GM12878 (cell line): ENCODE results near the gene NPVF. TPM values are rescaled to one million over a fixed set of nuclear protein-coding genes. Genes with fewer than 3 reads are reported as not detected.

Source experiments
- ATAC-seq: fragments of 200-7000 bp; cut with Tn5 transposase; 3 replicates; pipeline ENCODE4 v1.9.1; 2020; ENCODE audit warnings: mild to moderate bottlenecking, moderate library complexity
- BruUV-seq: library from RNA; stranded (reverse); fragments of 400-500 nt; replicated peaks from 2 replicates; lab custom pipeline; 2021; lab: Mats Ljungman, UMichigan
- CTCF ChIA-PET: fragments of 300-600 bp; sonication (Branson Sonifier 250); formaldehyde crosslinking; extraction: SDS; loops from one replicate; lab custom pipeline; 2021; ENCODE audit warnings: inconsistent platforms; lab: Yijun Ruan, JAX
- POLR2A ChIA-PET: fragments of 350-600 bp; formaldehyde crosslinking; extraction: SDS; loops from one replicate; lab custom pipeline; 2021; ENCODE audit warnings: inconsistent platforms; lab: Charles Lee
- RAD21 ChIA-PET: fragments of 300-600 bp; sonication (Branson Sonifier 250); formaldehyde crosslinking; loops from one replicate; lab custom pipeline; 2023; ENCODE audit warnings: antibody characterized with exemption; ENCODE audit not compliant: unreplicated experiment; lab: Charles Lee
- SMC1A ChIA-PET: fragments of 300-600 bp; sonication (Branson Sonifier 250); formaldehyde crosslinking; loops from one replicate; lab custom pipeline; 2023; ENCODE audit not compliant: unreplicated experiment, uncharacterized antibody; lab: Charles Lee
- DNase-seq: peaks from one replicate; pipeline ENCODE4 v3.0.0-alpha.2; 2011; ENCODE audit warnings: low read depth, low spot score
- FAIRE-seq: peaks from 3 replicates; lab custom pipeline; 2011; peaks lifted over from hg19 to GRCh38; lab: Jason Lieb, UNC
- H2AFZ ChIP-seq: 2 replicates; pipeline ENCODE4 v1.6.0; 2011; ENCODE audit warnings: low read depth, low read length, control low read depth; ENCODE audit not compliant: control insufficient read depth
- H3K27ac ChIP-seq: 2 replicates; pipeline ENCODE4 v1.5.1; 2011; ENCODE audit warnings: control low read depth; ENCODE audit not compliant: control insufficient read depth, insufficient read depth
- H3K27me3 ChIP-seq, 2 experiments: replicated peaks in 1 of 2; 2 replicates each; pipeline versions ENCODE4 v1.6.0 to v1.6.1; 2011; ENCODE audit warnings: low read length in 1 of 2; ENCODE audit not compliant: control insufficient read depth in 2 of 2, insufficient read depth in 2 of 2
- H3K36me3 ChIP-seq, 2 experiments: 2 replicates each; pipeline ENCODE4 v1.5.1; 2011; ENCODE audit warnings: low read length in 1 of 2; ENCODE audit not compliant: control insufficient read depth in 2 of 2, insufficient read depth in 2 of 2
- H3K4me1 ChIP-seq: 2 replicates; pipeline ENCODE4 v1.6.1; 2011; ENCODE audit warnings: mild to moderate bottlenecking, low read length, moderate library complexity, mixed read lengths; ENCODE audit not compliant: control insufficient read depth, insufficient read depth
- H3K4me2 ChIP-seq: 2 replicates; pipeline ENCODE4 v1.6.0; 2011; ENCODE audit warnings: control low read depth; ENCODE audit not compliant: control insufficient read depth, insufficient read depth
- H3K4me3 ChIP-seq: fragments of 200-600 bp; sonication (generic); 2 replicates; pipeline ENCODE4 v1.5.1; 2016
- H3K79me2 ChIP-seq: 2 replicates; pipeline ENCODE4 v1.6.0; 2011; ENCODE audit warnings: low read length; ENCODE audit not compliant: control insufficient read depth, insufficient read depth
- H3K9ac ChIP-seq: 2 replicates; pipeline ENCODE4 v1.8.0; 2011; ENCODE audit warnings: low read length, control low read depth, mixed read lengths; ENCODE audit not compliant: control insufficient read depth, insufficient read depth
- H3K9me3 ChIP-seq: replicated peaks from 3 replicates; pipeline ENCODE4 v1.5.1; 2011; ENCODE audit warnings: mild to moderate bottlenecking, low read length; ENCODE audit not compliant: control insufficient read depth, insufficient read depth
- H4K20me1 ChIP-seq: 2 replicates; pipeline ENCODE4 v1.6.0; 2011; ENCODE audit not compliant: control insufficient read depth, insufficient read depth
- ESRRA ChIP-seq: IDR thresholded peaks from 2 replicates; pipeline ENCODE4 v1.6.1; 2012; ENCODE audit warnings: mild to moderate bottlenecking, low read length, improper control_type of control experiment
- ETV6 ChIP-seq, 2 experiments: fragments of 450-650 bp in 1 of 2; IDR thresholded peaks in 1 of 2; conservative IDR thresholded peaks in 1 of 2; 2 replicates each; pipeline ENCODE4 v1.6.1; 2014; ENCODE audit warnings: antibody characterized with exemption in 1 of 2, borderline replicate concordance in 1 of 2, low read depth in 1 of 2, mild to moderate bottlenecking in 1 of 2, moderate library complexity in 1 of 2
- HDAC6 ChIP-seq: fragments of 200-600 bp; sonication (generic); IDR thresholded peaks from one replicate; pipeline ENCODE4 v1.8.0; 2017; ENCODE audit warnings: antibody characterized with exemption; ENCODE audit not compliant: unreplicated experiment
- IKZF1 ChIP-seq: fragments of 450-650 bp; conservative IDR thresholded peaks from 2 replicates; pipeline ENCODE4 v1.6.1; 2017; ENCODE audit warnings: antibody characterized with exemption, mild to moderate bottlenecking
- KDM1A ChIP-seq: fragments of 200-600 bp; sonication (generic); IDR thresholded peaks from 2 replicates; pipeline ENCODE4 v1.6.1; 2016; ENCODE audit warnings: borderline replicate concordance
- NFYA ChIP-seq: IDR thresholded peaks from 2 replicates; pipeline ENCODE4 v1.6.1; 2011; ENCODE audit warnings: low read depth, mild to moderate bottlenecking, low read length, improper control_type of control experiment, borderline replicate concordance
- NR2C1 ChIP-seq: fragments of 450-650 bp; IDR thresholded peaks from 2 replicates; pipeline ENCODE4 v1.6.1; 2017; ENCODE audit warnings: antibody characterized with exemption, mild to moderate bottlenecking, moderate library complexity
- POLR2AphosphoS5 ChIP-seq: IDR thresholded peaks from 2 replicates; pipeline ENCODE4 v1.6.1; 2011; ENCODE audit warnings: mild to moderate bottlenecking, low read length, inconsistent platforms
- RAD51 ChIP-seq: fragments of 450-650 bp; IDR thresholded peaks from 2 replicates; pipeline ENCODE4 v1.6.1; 2016; ENCODE audit warnings: moderate library complexity, mild to moderate bottlenecking, inconsistent platforms
- RELA ChIP-seq: fragments of 450-650 bp; IDR thresholded peaks from 2 replicates; pipeline ENCODE4 v1.8.0; 2014; ENCODE audit warnings: borderline replicate concordance; ENCODE audit not compliant: partially characterized antibody
- SMAD5 ChIP-seq: IDR thresholded peaks from 2 replicates; pipeline ENCODE4 v1.6.1; 2016; ENCODE audit warnings: antibody characterized with exemption, low read depth
- ZBTB11 ChIP-seq: fragments of 450-650 bp; formaldehyde crosslinking; IDR thresholded peaks from 2 replicates; pipeline ENCODE4 v1.5.0; 2022; ENCODE audit warnings: mild to moderate bottlenecking, missing genetic modification characterization
- ZNF207 ChIP-seq: fragments of 450-650 bp; IDR thresholded peaks from 2 replicates; pipeline ENCODE4 v1.6.1; 2014; ENCODE audit warnings: antibody characterized with exemption, mild to moderate bottlenecking, borderline replicate concordance
- WGBS: methylation state at CpG from one replicate; pipeline ENCODE4 v1.1.6; 2016; ENCODE audit warnings: low lambda C conversion rate; ENCODE audit not compliant: insufficient replicate concordance, insufficient coverage; ENCODE audit errors: missing lambda C conversion rate; 5-methylcytosine and 5-hydroxymethylcytosine counted together
- in situ Hi-C: fragments of 300-500 bp; cut with MboI; formaldehyde crosslinking; loops from 9 replicates; pipeline ENCODE4 v1.14.3; 2018; ENCODE audit warnings: mixed read lengths
- intact Hi-C: fragments of 100-400 bp; cut with micrococcal nuclease; formaldehyde crosslinking; loops from one replicate; pipeline ENCODE4 v1.14.2; 2022; ENCODE audit not compliant: unreplicated experiment
- polyA plus RNA-seq, 11 experiments: library from polyadenylated mRNA; depleted of rRNA in 4 of 11; unstranded in 6 of 11; stranded (reverse) in 5 of 11; fragments of >200 nt; fragmentation: Nextera tagmentation in 4 of 11; fragmentation: Illumina TruSeq in 1 of 11; extraction: Ambion mirVana in 4 of 11; extraction: Trizol in 1 of 11; gene quantifications; 1 replicate in 1 of 11; 2 replicates in 10 of 11; pipeline versions ENCODE4 v1.2.1 to v1.2.3, GENCODE V29; 2011 to 2016; ENCODE audit warnings: inconsistent platforms in 2 of 11, missing spikeins in 2 of 11, low read depth in 1 of 11
- total RNA-seq, 4 experiments: library from RNA; depleted of rRNA in 3 of 4; stranded (reverse); fragments of >200 nt in 3 of 4; fragmentation: Illumina TruSeq in 1 of 4; extraction: Trizol in 1 of 4; gene quantifications; 2 replicates each; pipeline versions ENCODE4 v1.2.1 to v1.2.3, GENCODE V29; 2013 to 2021

The NPVF gene
- total and polyA plus RNA-seq, 10 of the 15 experiments (the other 5 are each of a cell fraction or from before 2014, with no cell fraction given): not detected

GRCh38 chr7:25223206-25223605 is 5.1 kb downstream of the NPVF start (continued):
- no peak for TF ChIP-seq ZBTB11 (CRISPR knock-in tag)
- TF ChIP-seq POLR2AphosphoS5: no peak
- no peak for TF ChIP-seq KDM1A
- no peak for TF ChIP-seq NFYA
- TF ChIP-seq HDAC6: no peak
- TF ChIP-seq ETV6 (conservative IDR thresholded peaks at IDR 0.05 in 1 of 2, IDR thresholded peaks at IDR 0.05 in 1 of 2; ENCODE audit: borderline replicate concordance in 1 of 2, low read depth in 1 of 2): no peak
- TF ChIP-seq ZNF207: no peak

- Histone ChIP-seq H3K27me3 (peaks cover 0 to 2% of the 10 kb centered on the region in 2 experiments; a peak in 2 of 4 replicates), H3K36me3 (no peaks in the 10 kb centered on the region), H2AFZ (no peak overlapping the region), H3K4me2 (no peak overlapping the region), H4K20me1 (no peaks in the 10 kb centered on the region), H3K9me3 (no peaks in the 10 kb centered on the region), H3K27ac (no peak overlapping the region), H3K4me1 (no peaks in the 10 kb centered on the region), H3K9ac (no peak overlapping the region), H3K4me3 (no peak overlapping the region), H3K79me2 (no peaks in the 10 kb centered on the region)
- RAD21 ChIA-PET: no interaction called here
- POLR2A ChIA-PET: no interaction called here
- in situ Hi-C loops: no loop called here
- SMC1A ChIA-PET: no interaction called here
- no peak for TF ChIP-seq HDAC6
- TF ChIP-seq KDM1A: no peak
- TF ChIP-seq ESRRA: no peak
- no peak for TF ChIP-seq IKZF1
- TF ChIP-seq RELA: no peak
- no peak for TF ChIP-seq RAD51
- no peak for TF ChIP-seq NR2C1
- no peak for TF ChIP-seq SMAD5
- FAIRE-seq (no peak), DNase-seq (no peak), ATAC-seq (no peak)
- intact Hi-C loops: no loop called here
- 57% methylated on average over 5 of the region's 5 CpGs for WGBS
- CTCF ChIA-PET: no interaction called here
- no TSS peak for BruUV-seq
Observed at GRCh38 chr7:25222666-25223065, 5.6 kb downstream of the NPVF start.
